HUES64 (cell line): ENCODE data around the gene PPP1CC.
"Not testable (repeated sequence)": the region's sequence is repeated elsewhere in the genome, so short reads cannot be mapped to it uniquely, and the experiment has no call there.

Experiments
- H3K27ac ChIP-seq: 2 replicates; pipeline ENCODE4 v1.7.0; 2013; ENCODE audit warnings: low read depth, low read length, inconsistent platforms
- H3K27me3 ChIP-seq: 2 replicates; pipeline ENCODE4 v1.6.1; 2013; ENCODE audit warnings: mild to moderate bottlenecking, low read length; ENCODE audit not compliant: insufficient read depth
- H3K36me3 ChIP-seq: 2 replicates; pipeline ENCODE4 v1.6.1; 2013; ENCODE audit warnings: mild to moderate bottlenecking, low read length; ENCODE audit not compliant: insufficient read depth
- H3K4me1 ChIP-seq: 2 replicates; pipeline ENCODE4 v1.6.1; 2013; ENCODE audit warnings: mild to moderate bottlenecking, low read length, moderate library complexity; ENCODE audit not compliant: insufficient read depth
- H3K4me3 ChIP-seq: 2 replicates; pipeline ENCODE4 v1.5.1; 2013; ENCODE audit warnings: mild to moderate bottlenecking, low read length, moderate library complexity
- H3K9ac ChIP-seq: 2 replicates; pipeline ENCODE4 v1.6.1; 2013; ENCODE audit warnings: mild to moderate bottlenecking, low read depth, low read length
- H3K9me3 ChIP-seq: 2 replicates; pipeline ENCODE4 v1.6.1; 2013; ENCODE audit warnings: low read depth, low read length; ENCODE audit not compliant: insufficient read depth
- WGBS: fragments of 150-250, 120-280 bp; methylation state at CpG from one replicate; pipeline ENCODE4 v1.1.7; 2013; ENCODE audit warnings: missing lambda C conversion rate; 5-methylcytosine and 5-hydroxymethylcytosine counted together

Gene PPP1CC

GRCh38 chr12:110774824-110775223 lies 32.1 kb upstream of the PPP1CC start:
- H3K4me3 ChIP-seq: no peak overlapping the region
- H3K36me3 ChIP-seq: no peaks in the 10 kb centered on the region
- no peaks in the 10 kb centered on the region for H3K27me3 ChIP-seq
- 93% methylated on average over 2 of the region's 2 CpGs for WGBS
- no peaks in the 10 kb centered on the region for H3K9me3 ChIP-seq
- peaks cover 4% of the 10 kb centered on the region; the same call in 1 of the 2 replicates for H3K4me1 ChIP-seq
- H3K9ac ChIP-seq: no peak overlapping the region
- H3K27ac ChIP-seq: no peak overlapping the region

GRCh38 chr12:110768960-110769359 lies 26.3 kb upstream of the PPP1CC start:
- no peak overlapping the region for H3K27ac ChIP-seq
- H3K4me1 ChIP-seq: no peaks in the 10 kb centered on the region
- 93% methylated on average over 5 of the region's 5 CpGs for WGBS
- no peaks in the 10 kb centered on the region for H3K27me3 ChIP-seq
- H3K4me3 ChIP-seq: no peak overlapping the region
- no peaks in the 10 kb centered on the region for H3K9me3 ChIP-seq
- no peaks in the 10 kb centered on the region for H3K36me3 ChIP-seq
- H3K9ac ChIP-seq: no peak overlapping the region

- Histone ChIP-seq H3K9ac (no peak overlapping the region), H3K27ac (no peak overlapping the region), H3K4me1 (no peaks in the 10 kb centered on the region), H3K9me3 (no peaks in the 10 kb centered on the region), H3K27me3 (no peaks in the 10 kb centered on the region), H3K36me3 (no peaks in the 10 kb centered on the region), H3K4me3 (no peak overlapping the region)
- 100% methylated on average over 3 of the region's 3 CpGs for WGBS
These were observed 25.2 kb upstream of the PPP1CC start for GRCh38 chr12:110767863-110768262.

- H3K4me3 ChIP-seq: no peak overlapping the region
- H3K4me1 ChIP-seq: no peaks in the 10 kb centered on the region
- 85% methylated on average over 7 of the region's 7 CpGs for WGBS
- H3K36me3 ChIP-seq: no peaks in the 10 kb centered on the region
- no peaks in the 10 kb centered on the region for H3K9me3 ChIP-seq
- no peak overlapping the region for H3K9ac ChIP-seq
- no peak overlapping the region for H3K27ac ChIP-seq
- no peaks in the 10 kb centered on the region for H3K27me3 ChIP-seq
These were observed 23.8 kb upstream of the PPP1CC start for GRCh38 chr12:110766311-110767154.

GRCh38 chr12:110765572-110765971 lies 22.9 kb upstream of the PPP1CC start:
- H3K27me3 ChIP-seq, H3K36me3 ChIP-seq, H3K9me3 ChIP-seq, H3K27ac ChIP-seq, H3K4me3 ChIP-seq, H3K4me1 ChIP-seq, H3K9ac ChIP-seq: not testable (repeated sequence)
- WGBS: 90% methylated on average over 3 of the region's 3 CpGs

- Histone ChIP-seq H3K9me3 (no peaks in the 10 kb centered on the region), H3K36me3 (no peaks in the 10 kb centered on the region), H3K27ac (no peak overlapping the region), H3K4me3 (no peak overlapping the region), H3K27me3 (no peaks in the 10 kb centered on the region), H3K4me1 (no peaks in the 10 kb centered on the region), H3K9ac (no peak overlapping the region)
- WGBS: 85% methylated on average over 3 of the region's 4 CpGs
These were observed 22.4 kb upstream of the PPP1CC start for GRCh38 chr12:110765111-110765510.

GRCh38 chr12:110763583-110763982 lies 20.9 kb upstream of the PPP1CC start:
- Histone ChIP-seq H3K36me3 (no peaks in the 10 kb centered on the region), H3K27me3 (no peaks in the 10 kb centered on the region), H3K4me1 (no peaks in the 10 kb centered on the region), H3K9ac (no peak overlapping the region), H3K27ac (no peak overlapping the region), H3K9me3 (no peaks in the 10 kb centered on the region), H3K4me3 (no peak overlapping the region)
- WGBS: 97% methylated on average over 7 of the region's 7 CpGs

- Histone ChIP-seq H3K27ac (no peak overlapping the region), H3K9ac (no peak overlapping the region), H3K4me3 (no peak overlapping the region), H3K9me3 (no peaks in the 10 kb centered on the region), H3K36me3 (no peaks in the 10 kb centered on the region), H3K4me1 (no peaks in the 10 kb centered on the region), H3K27me3 (no peaks in the 10 kb centered on the region)
- 87% methylated on average over 3 of the region's 3 CpGs for WGBS
These were observed 20.2 kb upstream of the PPP1CC start for GRCh38 chr12:110762891-110763290.

- Histone ChIP-seq H3K36me3 (no peaks in the 10 kb centered on the region), H3K4me1 (no peaks in the 10 kb centered on the region), H3K9me3 (no peaks in the 10 kb centered on the region), H3K27me3 (no peaks in the 10 kb centered on the region), H3K9ac (no peak overlapping the region), H3K4me3 (no peak overlapping the region), H3K27ac (no peak overlapping the region)
- 96% methylated on average over 4 of the region's 4 CpGs for WGBS
These were observed 17.5 kb upstream of the PPP1CC start for GRCh38 chr12:110760204-110760609.

- Histone ChIP-seq H3K9me3 (no peaks in the 10 kb centered on the region), H3K4me1 (no peaks in the 10 kb centered on the region), H3K27me3 (no peaks in the 10 kb centered on the region), H3K4me3 (no peak overlapping the region), H3K36me3 (no peaks in the 10 kb centered on the region), H3K27ac (no peak overlapping the region), H3K9ac (no peak overlapping the region)
- 95% methylated on average over 6 of the region's 6 CpGs for WGBS
These were observed 16.2 kb upstream of the PPP1CC start for GRCh38 chr12:110758922-110759321.

GRCh38 chr12:110756611-110757010 lies 13.9 kb upstream of the PPP1CC start:
- Histone ChIP-seq H3K4me3 (no peak overlapping the region), H3K27me3 (no peaks in the 10 kb centered on the region), H3K4me1 (no peaks in the 10 kb centered on the region), H3K27ac (no peak overlapping the region), H3K9ac (no peak overlapping the region), H3K36me3 (no peaks in the 10 kb centered on the region), H3K9me3 (no peaks in the 10 kb centered on the region)
- 84% methylated on average over 1 of the region's 1 CpG for WGBS
